Activated naive CD4-positive, alpha-beta T cell (primary cell): Measurements from ENCODE around the gene IER5L.
"Not testable (repeated sequence)": the region's sequence is repeated elsewhere in the genome, so short reads cannot be mapped to it uniquely, and the experiment has no call there.

ENCODE experiments used
- DNase-seq, 4 experiments: peaks; one replicate each; lab custom pipeline; 2025; lab: John Stamatoyannopoulos, UW

Gene IER5L

DNA sequence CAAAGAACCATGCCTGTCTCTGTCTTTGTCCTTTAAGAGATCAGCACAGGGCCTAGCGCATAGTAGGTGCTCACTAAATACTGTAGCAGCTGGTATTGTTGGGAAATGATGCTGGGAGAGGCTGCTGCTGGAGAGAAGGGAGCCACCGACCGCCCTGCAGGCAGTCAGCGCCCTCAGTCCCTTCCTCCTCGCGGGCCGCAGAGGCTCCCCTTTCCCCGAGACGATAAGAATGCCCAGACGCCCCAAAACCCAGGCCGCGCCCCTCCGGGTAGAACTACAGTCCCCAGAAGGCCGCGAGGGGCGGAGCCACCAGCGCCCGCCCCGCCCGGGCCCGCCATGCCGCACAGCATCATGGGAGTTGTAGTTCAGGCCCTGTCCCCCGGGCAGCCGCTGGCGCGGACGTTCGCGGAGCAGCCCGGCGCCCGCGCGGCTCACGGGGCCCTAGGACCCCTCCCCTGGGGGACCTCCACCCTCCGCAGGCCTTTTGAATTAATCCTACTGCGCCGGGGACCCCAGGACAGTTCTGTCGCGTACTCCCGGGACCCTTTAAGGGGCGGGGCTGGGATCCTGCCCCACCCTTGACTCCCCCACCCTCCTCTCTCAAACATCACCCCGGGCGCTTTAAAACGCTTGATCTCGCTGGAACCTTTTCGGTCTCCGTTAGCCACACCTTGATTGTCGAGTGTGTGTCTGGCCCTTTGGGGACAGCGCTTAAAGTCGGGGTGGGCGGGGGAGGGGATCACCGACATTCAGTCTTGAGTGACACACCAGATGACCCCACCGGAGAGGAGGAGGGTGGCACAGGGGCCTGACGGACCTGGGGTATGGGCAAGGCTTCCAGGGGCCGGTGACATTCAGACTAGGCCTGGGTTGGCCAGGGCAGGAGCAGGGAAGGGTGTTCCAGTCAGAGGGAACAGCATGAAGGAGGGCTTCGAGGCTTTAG, 24.8 kb upstream of the IER5L start:
- DNase-seq, result peak; percentile 65 to 86 (median 80)

DNA sequence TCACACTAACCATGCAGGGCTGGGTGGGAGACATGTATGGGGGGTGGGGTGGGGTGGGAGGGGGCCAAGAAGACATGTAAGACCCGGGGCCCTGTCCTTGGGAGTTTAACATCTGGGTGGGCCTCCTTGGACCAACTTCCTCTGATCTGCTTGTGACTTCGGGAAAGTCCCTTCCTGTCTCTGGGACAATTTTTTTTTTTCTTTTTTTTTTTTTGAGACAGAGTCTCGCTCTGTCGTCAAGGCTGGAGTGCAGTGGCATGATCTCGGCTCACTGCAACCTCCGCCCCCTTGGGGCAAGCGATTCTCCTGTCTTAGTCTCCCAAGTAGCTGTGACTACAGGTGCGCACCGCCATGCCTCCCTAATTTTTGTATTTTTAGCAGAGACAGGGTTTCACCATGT, 23.8 kb upstream of the IER5L start:
- no peak for DNase-seq

- DNase-seq, result no peak
These were observed 23.2 kb upstream of the IER5L start for GRCh38 chr9:129201289-129201688.

GRCh38 chr9:129200255-129200654, 22.2 kb upstream of the IER5L start:
- DNase-seq, result no peak

- DNase-seq, result no peak
These were observed 21.0 kb upstream of the IER5L start for GRCh38 chr9:129199044-129199435.

DNA sequence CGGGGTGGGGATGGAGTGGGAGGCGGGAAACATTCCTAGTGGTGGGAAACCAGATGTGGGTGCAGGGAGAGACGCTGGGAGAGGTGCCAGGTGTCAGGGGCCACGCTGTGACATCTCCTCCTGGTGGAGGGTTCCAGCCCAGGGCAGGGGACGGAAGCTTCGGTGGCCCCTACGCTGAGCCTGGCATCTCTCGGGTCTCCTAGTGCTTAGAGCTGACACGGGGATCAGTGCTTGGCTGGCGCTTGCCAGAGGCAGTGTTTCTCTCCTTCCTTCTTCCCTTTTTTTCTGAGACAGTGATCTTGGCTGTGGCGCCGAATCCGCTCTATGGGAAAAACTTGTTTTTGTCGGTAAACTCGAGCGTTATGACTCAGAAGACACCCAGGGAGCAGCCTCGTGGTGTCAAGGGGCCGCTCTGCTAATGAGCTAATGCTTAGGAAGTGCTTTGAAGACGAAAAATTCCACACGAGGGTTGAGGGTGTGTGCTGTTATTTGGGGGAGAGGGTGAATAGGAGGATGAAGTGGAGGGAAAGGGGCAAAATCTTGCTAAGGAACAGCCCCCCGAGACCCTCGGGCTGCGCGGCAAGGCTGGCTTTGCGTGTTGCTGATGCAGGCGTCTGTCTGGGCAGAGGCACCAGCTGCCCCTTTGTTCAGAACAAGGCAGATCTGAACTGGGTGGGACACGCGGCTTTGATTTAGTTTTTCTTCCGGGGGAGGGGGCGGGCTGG, 20.4 kb upstream of the IER5L start:
- DNase-seq, result no peak

DNA sequence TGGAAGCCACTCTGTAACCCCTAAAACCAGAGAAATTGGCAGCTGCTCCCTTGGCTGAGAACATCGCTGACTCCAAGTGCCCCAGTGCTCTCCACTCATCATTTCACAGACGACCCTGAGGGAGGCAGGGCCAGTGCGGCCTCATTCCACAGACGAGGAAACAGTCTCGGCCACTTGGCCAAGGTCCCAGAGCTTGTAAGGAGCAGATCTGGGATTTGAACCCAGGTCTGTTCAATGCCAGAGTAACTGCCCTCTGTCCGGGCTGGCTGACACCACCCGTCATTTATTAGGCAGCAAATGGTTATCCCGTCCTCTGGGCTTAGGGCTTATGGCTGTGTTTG, 19.9 kb upstream of the IER5L start:
- no peak for DNase-seq

DNA sequence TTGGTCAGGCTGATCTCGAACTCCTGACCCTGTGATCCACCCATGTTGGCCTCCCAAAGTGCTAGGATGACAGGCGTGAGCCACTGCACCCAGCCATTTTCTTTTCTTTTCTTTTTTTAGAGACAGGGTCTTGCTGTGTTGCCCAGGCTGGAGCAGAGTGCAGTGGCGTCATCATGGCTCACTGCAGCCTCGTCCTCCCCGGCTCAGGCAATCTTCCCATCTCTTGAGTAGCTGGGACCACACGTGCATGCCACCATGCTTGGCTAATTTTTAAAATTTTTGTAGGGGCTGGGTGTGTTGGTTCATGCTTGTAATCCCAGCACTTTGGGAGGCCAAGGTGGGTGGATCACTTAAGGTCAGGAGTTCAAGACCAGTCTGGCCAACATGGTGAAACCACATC, 19.0 kb upstream of the IER5L start:
- DNase-seq, result not testable (repeated sequence)

DNA sequence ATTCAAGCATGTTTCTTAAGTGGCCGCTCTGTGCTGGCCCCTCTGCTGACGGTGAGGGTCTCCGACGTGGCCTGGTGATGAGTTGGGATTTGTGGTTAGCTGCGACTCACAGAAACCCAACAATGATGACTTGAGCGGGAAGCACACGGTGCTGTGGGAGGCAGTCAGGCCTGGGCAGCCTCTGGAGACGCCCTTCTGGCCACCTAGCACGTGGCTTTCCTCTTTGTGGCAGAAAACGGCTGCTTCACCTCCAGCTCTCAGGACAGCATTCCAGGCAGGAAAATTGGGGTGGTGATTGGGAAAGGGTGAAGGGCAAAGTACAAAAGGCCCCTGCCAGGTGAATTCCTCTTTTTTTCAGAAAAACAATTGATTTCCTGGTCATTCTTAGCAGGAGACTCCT, 17.5 kb upstream of the IER5L start:
- DNase-seq, result no peak

DNA sequence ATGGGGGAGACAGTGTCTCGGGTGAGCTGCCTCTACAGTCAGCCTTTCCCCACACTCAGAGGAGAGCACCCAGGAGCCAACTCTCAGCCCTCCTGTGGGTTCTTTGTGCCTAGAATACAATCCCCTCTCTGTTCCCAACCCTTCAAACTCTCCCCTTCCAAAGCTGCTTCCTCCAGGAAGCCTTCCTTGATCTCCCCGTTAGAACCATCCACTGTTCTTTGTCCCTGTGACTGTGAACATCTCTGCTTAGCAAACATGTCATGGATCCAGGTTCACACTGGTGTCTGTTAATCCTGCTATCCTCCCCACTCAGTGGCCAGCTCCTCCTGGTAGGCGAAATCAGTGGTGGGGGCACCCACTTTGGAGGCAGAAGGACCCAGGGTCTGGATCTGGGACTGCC, 16.2 kb upstream of the IER5L start:
- no peak for DNase-seq

DNA sequence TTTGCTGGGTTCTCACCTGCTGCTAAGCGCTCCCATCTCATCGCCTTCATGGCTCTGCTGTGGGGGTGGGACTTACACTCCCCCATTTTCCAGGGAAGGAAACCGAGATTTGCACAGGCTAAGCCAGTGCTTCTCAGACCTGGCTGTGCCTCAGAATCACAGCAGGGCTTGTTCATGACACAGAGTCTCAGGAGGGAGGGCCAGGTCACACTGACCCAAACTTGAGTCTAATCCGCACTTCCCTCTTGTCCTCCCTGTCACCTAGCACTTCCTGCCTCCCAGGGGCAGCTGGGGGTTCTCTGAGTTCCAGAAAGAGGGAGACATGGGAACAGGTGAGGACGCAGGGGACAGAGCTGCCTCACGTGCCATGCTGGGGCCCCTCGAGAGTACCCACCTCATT, 15.6 kb upstream of the IER5L start:
- no peak for DNase-seq

- DNase-seq, result no peak
These were observed 13.2 kb upstream of the IER5L start for GRCh38 chr9:129191234-129191633.

- not testable (repeated sequence) for DNase-seq
These were observed 11.9 kb upstream of the IER5L start for GRCh38 chr9:129189971-129190370.

- no peak for DNase-seq
These were observed 9.0 kb upstream of the IER5L start for GRCh38 chr9:129187042-129187441.

GRCh38 chr9:129185991-129186390, 7.9 kb upstream of the IER5L start:
- DNase-seq, result no peak

DNA sequence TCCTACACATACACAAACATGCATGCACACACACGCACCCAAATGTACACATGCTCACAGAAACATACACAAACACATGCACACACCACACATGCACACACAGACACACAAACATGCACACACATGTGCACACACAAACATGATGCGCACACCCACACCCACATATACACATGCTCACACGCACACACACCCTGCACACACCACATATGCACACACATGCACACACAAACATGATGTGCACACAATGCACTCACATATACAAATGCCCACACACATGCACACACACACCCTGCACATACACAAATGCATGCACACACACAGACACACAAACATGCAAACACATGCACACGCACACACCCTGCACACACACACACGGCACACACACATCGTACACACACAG, 7.3 kb upstream of the IER5L start:
- DNase-seq, result no peak

DNA sequence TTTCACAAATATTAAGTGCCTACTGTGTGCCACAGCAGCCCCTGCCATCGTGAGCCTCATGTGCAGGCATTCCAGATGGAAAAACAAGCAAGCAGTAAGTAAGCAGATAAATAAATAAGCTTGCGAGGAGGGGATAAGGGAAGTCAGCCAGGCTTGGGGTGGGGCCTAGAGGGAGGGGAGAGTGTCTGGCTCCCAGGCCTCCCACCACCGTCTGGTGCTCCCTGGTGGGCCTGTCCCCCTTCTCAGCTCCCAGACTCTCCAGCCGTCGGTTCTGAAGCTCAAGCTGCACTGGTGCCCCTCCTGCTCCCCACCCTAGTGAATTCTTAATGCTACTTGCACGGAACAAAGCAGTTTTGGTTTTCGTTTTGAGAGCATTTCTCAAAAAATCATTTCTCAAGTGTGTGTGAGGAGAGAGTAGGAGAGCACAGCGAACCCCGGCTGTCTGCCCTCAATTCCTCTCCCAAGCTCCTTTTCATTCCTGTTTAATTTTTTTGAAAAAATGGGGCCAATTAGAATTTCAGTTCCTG, 6.6 kb upstream of the IER5L start:
- no peak for DNase-seq

DNA sequence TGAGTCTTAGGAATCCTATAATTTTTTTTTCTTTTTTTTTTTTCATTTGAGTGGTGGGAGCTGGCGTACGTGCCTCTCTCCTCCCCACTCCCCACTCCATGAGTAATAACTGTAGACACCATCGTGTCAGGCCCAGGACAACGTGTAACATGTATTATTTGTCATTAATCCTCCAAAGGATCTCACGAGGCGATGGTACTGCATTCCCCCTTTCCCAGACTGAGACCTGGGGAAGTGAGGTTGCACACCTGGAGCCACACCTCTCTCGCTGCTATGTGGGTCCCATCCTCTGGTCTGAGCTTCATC, 6.1 kb upstream of the IER5L start:
- DNase-seq, result no peak

GRCh38 chr9:129183495-129184218, 5.6 kb upstream of the IER5L start:
- no peak for DNase-seq

- no peak for DNase-seq
These were observed 4.8 kb upstream of the IER5L start for GRCh38 chr9:129182625-129183494.

DNA sequence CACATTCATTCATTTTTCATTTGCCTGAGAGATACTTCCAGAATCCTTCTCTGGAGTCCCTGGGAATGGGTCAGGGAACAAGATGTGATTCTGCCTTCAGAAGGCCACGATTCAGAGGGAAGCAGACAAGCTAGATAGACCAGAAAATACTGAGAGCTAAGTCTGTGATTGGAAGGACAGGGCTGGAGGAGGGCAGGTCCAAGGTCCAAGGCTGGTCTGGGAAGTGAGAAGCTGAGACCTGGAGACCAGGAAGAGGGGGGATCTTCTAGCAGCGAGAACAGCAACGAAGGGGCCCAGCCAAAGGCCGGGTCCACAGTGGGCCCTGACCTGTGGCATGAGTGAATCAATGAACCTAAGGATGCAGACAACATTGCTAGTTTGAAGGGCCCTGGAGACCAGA, 4.1 kb upstream of the IER5L start:
- no peak for DNase-seq

GRCh38 chr9:129181246-129181645, 3.2 kb upstream of the IER5L start:
- DNase-seq, result no peak
